GM21515 (cell line): Measurements from ENCODE around the gene NUTM2F.
"Not testable (repeated sequence)": the region's sequence is repeated elsewhere in the genome, so short reads cannot be mapped to it uniquely, and the experiment has no call there.

Experiments
- ATAC-seq: cut with Tn5 transposase; IDR thresholded peaks from one replicate; pipeline ENCODE4 v1.9.1; 2021; ENCODE audit not compliant: unreplicated experiment

Gene NUTM2F

GRCh38 chr9:94317949-94318657 is 10.3 kb downstream of the NUTM2F start:
- not testable (repeated sequence) for ATAC-seq

- peak; percentile 75 for ATAC-seq
Measured at GRCh38 chr9:94316236-94316635, 12.2 kb downstream of the NUTM2F start.

- ATAC-seq: not testable (repeated sequence)
Measured at GRCh38 chr9:94315034-94315984, 13.1 kb downstream of the NUTM2F start.

- ATAC-seq: no peak
Measured at GRCh38 chr9:94303321-94303720, 25.1 kb downstream of the NUTM2F start.

- ATAC-seq: no peak
Measured at GRCh38 chr9:94302426-94302825, 26.0 kb downstream of the NUTM2F start.

- ATAC-seq: no peak
Measured at GRCh38 chr9:94301583-94301982, 26.9 kb downstream of the NUTM2F start.

- ATAC-seq: no peak
Measured at GRCh38 chr9:94300470-94301301, 27.8 kb downstream of the NUTM2F start.

- no peak for ATAC-seq
Measured at GRCh38 chr9:94298949-94299599, 29.4 kb downstream of the NUTM2F start.

GRCh38 chr9:94289691-94290090 is 38.8 kb downstream of the NUTM2F start:
- ATAC-seq: no peak

GRCh38 chr9:94287877-94288513 is 40.4 kb downstream of the NUTM2F start:
- ATAC-seq: no peak

GRCh38 chr9:94286116-94286515 is 42.3 kb downstream of the NUTM2F start:
- no peak for ATAC-seq

GRCh38 chr9:94281101-94281500 is 47.3 kb downstream of the NUTM2F start:
- ATAC-seq: no peak

GRCh38 chr9:94280409-94280989 is 47.9 kb downstream of the NUTM2F start:
- ATAC-seq: no peak

GRCh38 chr9:94277885-94278536 is 50.4 kb downstream of the NUTM2F start:
- ATAC-seq: no peak

GRCh38 chr9:94277029-94277428 is 51.4 kb downstream of the NUTM2F start:
- ATAC-seq: not testable (repeated sequence)

GRCh38 chr9:94270009-94270408 is 58.4 kb downstream of the NUTM2F start:
- ATAC-seq: no peak

GRCh38 chr9:94269264-94269663 is 59.2 kb downstream of the NUTM2F start:
- no peak for ATAC-seq
